ENCODE data around the gene SYNM.

Gene SYNM

DNA sequence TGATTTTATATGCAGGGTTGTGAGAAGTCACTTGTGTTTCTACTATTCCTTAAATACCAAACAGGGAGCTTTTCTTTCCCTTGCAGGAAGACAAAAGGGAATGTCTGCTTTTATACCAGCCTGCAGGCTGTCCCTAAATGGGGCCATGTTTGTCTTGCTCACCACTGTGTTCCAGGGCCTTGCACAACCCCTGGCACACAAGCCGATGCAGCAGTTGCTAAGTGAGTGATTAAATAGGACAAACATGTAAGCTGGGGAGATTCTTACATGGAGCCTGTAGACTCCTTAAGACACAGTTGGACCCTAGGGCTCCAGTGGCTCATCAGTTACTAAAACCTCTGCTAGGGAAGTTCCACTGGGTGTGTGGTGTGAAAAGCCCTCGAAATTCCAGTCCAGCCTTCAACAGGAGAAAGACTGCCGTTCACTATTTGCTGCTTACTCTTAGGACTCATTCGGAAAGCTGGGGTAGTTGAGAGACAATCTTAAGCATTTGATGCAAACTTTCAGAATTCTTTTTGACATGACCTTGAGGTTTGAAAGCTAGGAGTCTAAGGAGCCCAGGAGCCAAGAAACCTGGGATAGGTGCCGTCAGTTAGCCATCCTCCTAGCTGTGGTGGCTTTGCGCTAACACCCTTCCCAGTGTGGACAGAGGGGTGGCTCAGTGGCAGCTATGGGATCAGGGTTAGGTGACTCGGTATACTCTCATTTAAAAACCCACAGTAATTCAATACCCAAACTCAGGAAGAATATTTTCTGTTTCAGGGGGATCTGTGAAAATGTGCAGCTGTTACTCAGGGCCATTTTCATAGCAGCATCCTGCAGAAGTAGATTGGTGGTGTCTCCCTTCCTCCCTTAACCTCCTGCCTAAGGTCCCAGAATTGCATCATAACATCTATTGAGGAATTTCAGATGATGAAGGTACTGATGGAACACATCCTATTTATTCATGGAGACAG lies 39.1 kb downstream of the SYNM start:
- ATAC-seq: no peak
- TF ChIP-seq ZFP3 (CRISPR knock-in tag; IDR thresholded peaks at IDR 0.05) (no peak), ESRRG (CRISPR knock-in tag; IDR thresholded peaks at IDR 0.05) (no peak), BACH2 (CRISPR knock-in tag; IDR thresholded peaks at IDR 0.05; ENCODE audit: borderline replicate concordance) (no peak), CSDC2 (CRISPR knock-in tag; IDR thresholded peaks at IDR 0.05) (no peak), ZC3H10 (CRISPR knock-in tag; IDR thresholded peaks at IDR 0.05) (no peak), ZNF70 (CRISPR knock-in tag; IDR thresholded peaks at IDR 0.05) (no peak), SNAI2 (CRISPR knock-in tag; IDR thresholded peaks at IDR 0.05) (no peak), PPARA (CRISPR knock-in tag; IDR thresholded peaks at IDR 0.05; ENCODE audit: borderline replicate concordance) (no peak), ZNF565 (CRISPR knock-in tag; conservative IDR thresholded peaks at IDR 0.05; ENCODE audit: low read depth) (no peak), ZFP30 (CRISPR knock-in tag; IDR thresholded peaks at IDR 0.05) (no peak), ARNTL (CRISPR knock-in tag; IDR thresholded peaks at IDR 0.05; ENCODE audit: borderline replicate concordance, low read depth) (no peak), OSR1 (CRISPR knock-in tag; IDR thresholded peaks at IDR 0.05) (no peak), ISL1 (CRISPR knock-in tag; IDR thresholded peaks at IDR 0.05) (no peak), RARB (CRISPR knock-in tag; IDR thresholded peaks at IDR 0.05) (no peak)
- TF ChIP-seq, protein P1, sequence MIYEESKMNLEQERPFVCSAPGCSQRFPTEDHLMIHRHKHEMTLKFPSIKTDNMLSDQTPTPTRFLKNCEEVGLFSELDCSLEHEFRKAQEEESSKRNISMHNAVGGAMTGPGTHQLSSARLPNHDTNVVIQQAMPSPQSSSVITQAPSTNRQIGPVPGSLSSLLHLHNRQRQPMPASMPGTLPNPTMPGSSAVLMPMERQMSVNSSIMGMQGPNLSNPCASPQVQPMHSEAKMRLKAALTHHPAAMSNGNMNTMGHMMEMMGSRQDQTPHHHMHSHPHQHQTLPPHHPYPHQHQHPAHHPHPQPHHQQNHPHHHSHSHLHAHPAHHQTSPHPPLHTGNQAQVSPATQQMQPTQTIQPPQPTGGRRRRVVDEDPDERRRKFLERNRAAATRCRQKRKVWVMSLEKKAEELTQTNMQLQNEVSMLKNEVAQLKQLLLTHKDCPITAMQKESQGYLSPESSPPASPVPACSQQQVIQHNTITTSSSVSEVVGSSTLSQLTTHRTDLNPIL (CRISPR knock-in tag; IDR thresholded peaks at IDR 0.05; ENCODE audit: low read depth): no peak
- TF ChIP-seq, protein P2, sequence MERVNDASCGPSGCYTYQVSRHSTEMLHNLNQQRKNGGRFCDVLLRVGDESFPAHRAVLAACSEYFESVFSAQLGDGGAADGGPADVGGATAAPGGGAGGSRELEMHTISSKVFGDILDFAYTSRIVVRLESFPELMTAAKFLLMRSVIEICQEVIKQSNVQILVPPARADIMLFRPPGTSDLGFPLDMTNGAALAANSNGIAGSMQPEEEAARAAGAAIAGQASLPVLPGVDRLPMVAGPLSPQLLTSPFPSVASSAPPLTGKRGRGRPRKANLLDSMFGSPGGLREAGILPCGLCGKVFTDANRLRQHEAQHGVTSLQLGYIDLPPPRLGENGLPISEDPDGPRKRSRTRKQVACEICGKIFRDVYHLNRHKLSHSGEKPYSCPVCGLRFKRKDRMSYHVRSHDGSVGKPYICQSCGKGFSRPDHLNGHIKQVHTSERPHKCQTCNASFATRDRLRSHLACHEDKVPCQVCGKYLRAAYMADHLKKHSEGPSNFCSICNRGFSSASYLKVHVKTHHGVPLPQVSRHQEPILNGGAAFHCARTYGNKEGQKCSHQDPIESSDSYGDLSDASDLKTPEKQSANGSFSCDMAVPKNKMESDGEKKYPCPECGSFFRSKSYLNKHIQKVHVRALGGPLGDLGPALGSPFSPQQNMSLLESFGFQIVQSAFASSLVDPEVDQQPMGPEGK (CRISPR knock-in tag; IDR thresholded peaks at IDR 0.05; ENCODE audit: borderline replicate concordance): no peak
- TF ChIP-seq, protein P3, sequence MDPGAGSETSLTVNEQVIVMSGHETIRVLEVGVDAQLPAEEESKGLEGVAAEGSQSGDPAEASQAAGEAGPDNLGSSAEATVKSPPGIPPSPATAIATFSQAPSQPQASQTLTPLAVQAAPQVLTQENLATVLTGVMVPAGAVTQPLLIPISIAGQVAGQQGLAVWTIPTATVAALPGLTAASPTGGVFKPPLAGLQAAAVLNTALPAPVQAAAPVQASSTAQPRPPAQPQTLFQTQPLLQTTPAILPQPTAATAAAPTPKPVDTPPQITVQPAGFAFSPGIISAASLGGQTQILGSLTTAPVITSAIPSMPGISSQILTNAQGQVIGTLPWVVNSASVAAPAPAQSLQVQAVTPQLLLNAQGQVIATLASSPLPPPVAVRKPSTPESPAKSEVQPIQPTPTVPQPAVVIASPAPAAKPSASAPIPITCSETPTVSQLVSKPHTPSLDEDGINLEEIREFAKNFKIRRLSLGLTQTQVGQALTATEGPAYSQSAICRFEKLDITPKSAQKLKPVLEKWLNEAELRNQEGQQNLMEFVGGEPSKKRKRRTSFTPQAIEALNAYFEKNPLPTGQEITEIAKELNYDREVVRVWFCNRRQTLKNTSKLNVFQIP (CRISPR knock-in tag; IDR thresholded peaks at IDR 0.05; ENCODE audit: borderline replicate concordance, low read depth): no peak
- TF ChIP-seq, protein P4, sequence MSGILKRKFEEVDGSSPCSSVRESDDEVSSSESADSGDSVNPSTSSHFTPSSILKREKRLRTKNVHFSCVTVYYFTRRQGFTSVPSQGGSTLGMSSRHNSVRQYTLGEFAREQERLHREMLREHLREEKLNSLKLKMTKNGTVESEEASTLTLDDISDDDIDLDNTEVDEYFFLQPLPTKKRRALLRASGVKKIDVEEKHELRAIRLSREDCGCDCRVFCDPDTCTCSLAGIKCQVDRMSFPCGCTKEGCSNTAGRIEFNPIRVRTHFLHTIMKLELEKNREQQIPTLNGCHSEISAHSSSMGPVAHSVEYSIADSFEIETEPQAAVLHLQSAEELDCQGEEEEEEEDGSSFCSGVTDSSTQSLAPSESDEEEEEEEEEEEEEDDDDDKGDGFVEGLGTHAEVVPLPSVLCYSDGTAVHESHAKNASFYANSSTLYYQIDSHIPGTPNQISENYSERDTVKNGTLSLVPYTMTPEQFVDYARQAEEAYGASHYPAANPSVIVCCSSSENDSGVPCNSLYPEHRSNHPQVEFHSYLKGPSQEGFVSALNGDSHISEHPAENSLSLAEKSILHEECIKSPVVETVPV (CRISPR knock-in tag; IDR thresholded peaks at IDR 0.05): no peak

DNA sequence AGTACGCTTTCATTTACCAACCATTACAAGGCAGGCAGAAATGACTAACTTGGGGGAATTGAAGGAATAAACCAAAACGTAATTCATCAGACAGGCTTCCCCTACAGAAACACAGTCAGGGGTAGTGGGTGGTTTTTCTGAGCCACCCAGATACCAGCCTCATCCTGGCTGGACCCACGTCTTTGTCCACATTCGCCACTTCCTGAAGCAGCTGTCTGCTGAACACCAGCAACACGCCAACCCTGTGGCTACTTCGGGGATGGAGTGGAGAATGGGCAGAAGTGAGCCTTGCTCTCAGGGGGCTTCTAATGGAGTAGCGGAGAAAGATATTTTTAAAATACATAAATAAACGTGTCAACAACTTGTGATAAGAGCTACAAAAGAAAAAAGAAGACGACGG lies 40.1 kb downstream of the SYNM start:
- no peak for ATAC-seq
- TF ChIP-seq ESRRG (CRISPR knock-in tag; IDR thresholded peaks at IDR 0.05): no peak
- TF ChIP-seq, protein P1 (CRISPR knock-in tag; IDR thresholded peaks at IDR 0.05; ENCODE audit: low read depth): no peak
- TF ChIP-seq, protein P2 (CRISPR knock-in tag; IDR thresholded peaks at IDR 0.05; ENCODE audit: borderline replicate concordance): no peak
- no peak for TF ChIP-seq ZNF8 (CRISPR knock-in tag; IDR thresholded peaks at IDR 0.05)
- no peak for TF ChIP-seq RARB (CRISPR knock-in tag; IDR thresholded peaks at IDR 0.05)
- no peak for TF ChIP-seq ARNTL (CRISPR knock-in tag; IDR thresholded peaks at IDR 0.05; ENCODE audit: borderline replicate concordance, low read depth)
- TF ChIP-seq ISL1 (CRISPR knock-in tag; IDR thresholded peaks at IDR 0.05): no peak
- TF ChIP-seq, protein P4 (CRISPR knock-in tag; IDR thresholded peaks at IDR 0.05): no peak

Measured in SK-N-SH treated with all-trans-retinoic acid at 6 μM for 48 hours (cell line).